CD4-positive, alpha-beta T cell treated with Interleukin-15 for 1 hour (primary cell): Measurements from ENCODE around the gene ZSCAN32.

ENCODE experiments used
- DNase-seq: peaks from one replicate; pipeline ENCODE4 v3.0.0-alpha.2; 2020

ZSCAN32 gene

DNA sequence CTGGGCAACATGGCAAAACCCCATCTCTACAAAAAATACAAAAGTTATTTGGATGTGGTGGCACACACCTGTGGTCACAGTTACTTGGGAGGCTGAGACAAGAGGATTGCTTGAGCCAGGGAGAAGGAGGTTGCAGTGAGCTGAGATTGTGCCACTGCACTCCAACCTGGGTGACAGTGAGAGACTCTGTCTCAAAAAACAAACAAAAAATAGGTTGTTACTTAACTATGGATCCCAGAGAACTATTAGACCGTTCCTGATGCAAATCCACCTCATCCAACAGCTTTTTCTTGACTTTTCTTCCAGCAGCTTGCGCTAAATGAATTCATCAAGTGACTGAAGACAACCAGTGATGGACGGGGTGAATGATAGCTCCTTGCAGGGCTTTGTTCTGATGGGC is 45.2 kb downstream of the ZSCAN32 start, which contains the start of gene OR2C1:
Gene OR2C1, plus strand, starts transcription at position 301 of the 400 bp plus-strand sequence. Its CDS starts 52 bp downstream, at position 353.
- DNase-seq = no peak

DNA sequence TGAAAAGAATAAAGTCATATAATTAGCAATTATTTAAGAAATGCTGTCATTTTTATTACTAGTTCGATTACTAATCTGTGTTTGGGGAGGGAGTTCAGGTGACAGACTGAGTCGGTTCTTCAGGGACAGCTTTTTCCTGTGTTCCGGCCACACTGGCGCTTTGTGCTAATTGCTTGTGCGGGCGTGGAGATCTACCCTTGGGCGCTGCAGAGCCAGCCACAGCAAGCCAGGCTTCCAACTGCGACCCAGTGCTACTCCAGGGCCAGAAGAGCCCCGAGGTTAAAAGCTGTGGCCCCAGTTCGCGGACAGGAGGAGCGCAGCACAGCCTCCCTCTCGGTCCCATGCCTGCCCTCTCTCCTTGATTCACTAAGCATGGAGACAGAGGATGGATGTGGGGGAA is 51.6 kb downstream of the ZSCAN32 start:
- DNase-seq = no peak

DNA sequence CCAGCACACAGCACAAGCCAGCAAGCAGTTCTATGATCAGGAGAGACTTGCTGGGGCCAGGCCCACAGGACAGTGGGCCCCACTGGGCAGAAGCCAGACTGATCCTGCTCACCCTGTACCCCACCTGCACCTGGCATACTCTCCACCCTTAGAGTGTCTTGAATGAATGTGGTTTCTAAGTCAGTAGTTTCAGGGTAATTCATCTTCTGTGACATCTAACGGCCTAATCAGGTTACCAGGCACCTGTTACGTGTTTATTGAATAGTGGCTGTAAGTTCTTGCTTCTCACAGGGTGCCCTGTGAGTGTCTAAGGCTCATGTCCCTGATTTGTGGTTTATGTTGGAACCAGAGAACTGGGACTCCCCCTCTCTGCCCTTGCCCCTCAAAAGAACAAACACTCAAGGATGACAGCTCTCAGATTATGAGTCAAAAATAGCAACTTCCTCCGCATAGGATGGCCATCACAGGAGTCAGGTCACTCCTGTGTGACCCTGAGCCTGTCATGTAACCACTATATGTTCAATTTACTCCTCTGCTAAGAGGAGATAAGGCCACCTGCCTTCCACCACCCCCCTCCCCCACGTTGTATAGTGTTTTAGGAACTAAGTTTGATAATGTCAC is 52.1 kb downstream of the ZSCAN32 start:
- DNase-seq = no peak

DNA sequence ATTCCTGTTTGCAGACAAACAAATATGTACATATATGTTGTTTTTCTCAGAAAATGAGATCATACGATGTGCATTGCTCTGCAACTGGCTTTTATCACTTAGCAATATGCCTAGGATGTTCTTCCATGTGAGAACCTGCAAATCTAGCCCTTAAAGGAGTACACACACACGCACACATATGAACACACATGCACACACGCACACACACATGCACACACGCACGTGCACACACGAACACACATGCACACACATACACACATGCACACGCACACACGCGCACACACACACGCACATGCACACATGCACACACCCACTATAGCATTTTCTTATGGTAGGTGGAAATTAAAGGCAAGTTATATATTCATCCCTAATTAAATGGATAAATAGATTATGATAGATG is 53.2 kb downstream of the ZSCAN32 start:
- DNase-seq = no peak

DNA sequence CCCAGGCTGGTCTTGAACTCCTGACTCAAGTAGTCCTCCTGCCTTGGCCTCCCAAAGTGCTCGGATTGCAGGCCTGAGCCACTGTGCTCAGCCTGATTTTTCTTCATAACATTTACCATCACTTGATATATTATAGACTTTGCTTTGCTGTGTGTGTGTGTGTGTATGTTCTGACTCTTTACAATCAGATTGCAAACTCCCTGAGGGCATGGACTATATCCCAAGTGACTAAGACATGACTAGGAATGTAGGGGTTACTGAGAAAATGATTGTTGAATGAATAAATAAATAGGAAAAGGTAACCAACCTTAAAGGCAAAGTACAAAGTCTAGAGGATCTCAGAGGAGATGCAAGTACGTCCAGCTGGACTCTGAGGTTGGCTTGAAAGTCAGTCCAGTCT is 54.8 kb downstream of the ZSCAN32 start:
- DNase-seq = no peak
